HG03280 (cell line): ENCODE data around the gene NDUFA12.

Experiments
- ATAC-seq: cut with Tn5 transposase; IDR thresholded peaks from one replicate; pipeline ENCODE4 v1.9.1; 2021; ENCODE audit warnings: mild to moderate bottlenecking, moderate library complexity; ENCODE audit not compliant: unreplicated experiment

The NDUFA12 gene

DNA sequence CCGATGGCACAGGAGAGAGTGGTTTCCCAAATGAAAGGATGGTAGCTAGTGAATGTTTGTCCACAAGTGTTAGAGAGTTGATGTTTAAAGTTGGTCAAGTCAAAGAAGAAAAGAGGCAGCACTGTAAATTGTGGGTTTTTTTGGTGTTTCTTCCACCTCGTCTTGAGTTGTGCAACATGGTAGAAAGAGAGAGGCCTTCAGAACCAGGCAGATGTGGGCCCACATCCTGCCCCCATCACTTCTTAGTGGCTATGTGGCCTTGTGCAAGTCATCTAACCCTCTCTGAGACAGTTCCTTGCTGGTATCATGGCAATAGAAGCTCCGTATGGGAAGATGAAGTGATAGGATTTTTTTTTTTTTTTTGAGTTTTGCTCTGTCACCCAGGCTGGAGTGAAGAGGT is 60.8 kb downstream of the NDUFA12 start:
- ATAC-seq, result no peak

DNA sequence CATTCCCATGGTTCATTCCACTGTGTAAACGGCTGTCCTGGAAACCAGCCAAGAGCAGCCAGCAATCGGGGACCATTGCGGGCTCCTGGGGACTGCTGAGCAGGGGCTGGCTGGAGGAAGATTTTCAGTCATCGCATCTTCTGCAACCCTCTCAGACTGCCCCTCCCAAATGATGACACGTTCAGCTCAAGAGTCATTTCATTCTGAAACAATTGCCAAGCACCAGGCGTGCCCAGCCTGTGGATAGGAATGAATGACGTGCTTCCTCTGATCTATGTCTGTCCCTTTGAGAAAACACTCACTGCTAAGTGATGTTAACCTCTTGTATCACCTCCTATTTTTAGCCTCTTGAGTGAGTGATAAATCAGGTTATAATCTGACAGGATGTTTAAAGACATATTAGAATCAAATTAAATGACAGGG is 62.0 kb downstream of the NDUFA12 start:
- no peak for ATAC-seq

DNA sequence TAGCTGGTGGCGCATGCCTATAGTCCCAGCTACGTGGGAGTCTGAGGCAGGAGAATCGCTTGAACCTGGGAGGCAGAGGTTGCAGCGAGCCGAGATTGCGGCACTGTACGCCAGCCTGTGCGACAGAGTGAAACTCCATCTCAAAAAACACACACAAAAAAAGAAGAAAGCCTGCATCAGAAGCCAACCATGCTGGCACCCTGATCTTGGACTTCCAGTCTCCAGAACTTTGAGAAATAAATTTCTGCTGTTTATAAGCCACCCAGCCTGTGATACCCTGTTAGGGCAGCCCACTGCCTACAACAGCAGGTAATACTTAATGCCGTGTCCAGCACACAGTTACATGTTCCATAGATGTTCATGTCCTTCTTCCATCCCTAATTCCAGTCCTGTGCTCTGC is 62.7 kb downstream of the NDUFA12 start:
- no peak for ATAC-seq

DNA sequence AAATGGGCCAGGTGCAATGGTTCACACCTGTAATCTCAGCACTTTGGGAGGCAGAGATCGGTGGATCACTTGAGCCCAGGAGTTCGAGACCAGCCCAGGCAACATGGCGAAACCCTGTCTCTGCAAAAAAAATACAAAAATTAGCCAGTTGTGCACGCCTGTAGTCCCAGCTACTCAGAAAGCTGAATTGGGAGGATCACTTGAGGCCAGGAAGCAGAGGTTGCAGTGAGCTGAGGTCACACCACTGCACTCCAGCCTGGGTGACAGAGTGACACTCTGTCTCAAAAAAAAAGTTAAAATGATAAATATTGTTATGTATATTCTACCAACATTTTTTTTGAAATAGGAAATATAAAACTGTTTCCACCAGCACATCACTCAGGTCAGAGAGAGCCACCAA is 64.9 kb downstream of the NDUFA12 start:
- no peak for ATAC-seq

DNA sequence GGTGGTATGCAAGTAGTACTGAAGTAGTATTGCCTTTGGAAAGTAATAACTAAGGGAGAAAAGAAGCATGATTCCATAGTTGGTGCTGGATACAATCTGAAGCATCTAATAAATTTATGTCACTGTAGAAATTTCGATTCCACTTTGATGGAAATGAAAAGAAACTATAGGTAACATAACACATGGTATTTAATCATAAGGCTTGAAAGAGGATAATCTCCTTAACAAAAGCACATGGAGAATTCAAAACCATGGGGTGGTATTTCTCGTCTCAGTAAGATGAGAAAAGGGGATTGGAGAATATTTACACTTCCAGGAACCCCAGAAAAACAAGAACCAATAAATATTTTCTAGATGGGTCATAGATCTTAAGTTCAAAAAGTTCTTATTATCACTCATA is 72.7 kb downstream of the NDUFA12 start:
- no peak for ATAC-seq

DNA sequence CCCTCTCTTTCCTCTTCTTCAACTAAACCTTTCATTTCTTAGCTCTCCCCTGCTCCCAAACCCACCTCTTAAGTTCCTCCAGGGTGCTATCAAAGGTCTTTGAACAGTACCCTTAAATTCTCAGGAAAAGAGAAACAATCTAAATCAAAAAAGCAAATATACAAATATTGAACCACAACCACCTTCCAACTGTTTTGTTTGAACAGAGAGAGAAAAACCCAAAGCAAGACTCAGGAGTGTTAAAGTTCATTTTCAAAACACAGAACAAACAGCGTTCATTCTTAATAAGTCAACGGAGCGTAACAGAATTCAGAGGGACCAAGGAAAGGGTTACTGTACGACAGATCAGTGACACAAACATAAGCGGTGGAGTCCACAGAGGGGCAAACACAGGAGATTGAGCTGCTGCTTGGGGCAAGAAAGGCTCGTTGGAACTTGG is 73.3 kb downstream of the NDUFA12 start:
- no peak for ATAC-seq

DNA sequence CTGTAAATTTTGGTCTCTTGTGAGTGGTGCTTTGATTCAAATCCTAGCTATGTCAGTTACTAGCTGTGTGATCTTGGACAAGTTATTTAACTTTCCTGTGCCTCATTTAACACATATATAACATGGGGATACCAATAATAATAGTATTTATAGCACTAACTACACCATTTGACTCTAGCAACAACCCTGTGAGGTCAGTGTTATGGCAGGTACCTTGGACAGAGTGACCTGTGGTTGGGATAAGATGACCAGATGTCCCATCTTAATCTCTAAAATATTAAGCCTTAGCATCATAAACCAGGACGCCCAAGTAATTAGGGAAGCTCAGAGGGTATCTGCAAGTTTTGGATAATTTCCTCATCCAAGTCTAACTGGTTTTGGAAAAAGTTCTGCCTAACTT is 73.7 kb downstream of the NDUFA12 start:
- ATAC-seq, result no peak

DNA sequence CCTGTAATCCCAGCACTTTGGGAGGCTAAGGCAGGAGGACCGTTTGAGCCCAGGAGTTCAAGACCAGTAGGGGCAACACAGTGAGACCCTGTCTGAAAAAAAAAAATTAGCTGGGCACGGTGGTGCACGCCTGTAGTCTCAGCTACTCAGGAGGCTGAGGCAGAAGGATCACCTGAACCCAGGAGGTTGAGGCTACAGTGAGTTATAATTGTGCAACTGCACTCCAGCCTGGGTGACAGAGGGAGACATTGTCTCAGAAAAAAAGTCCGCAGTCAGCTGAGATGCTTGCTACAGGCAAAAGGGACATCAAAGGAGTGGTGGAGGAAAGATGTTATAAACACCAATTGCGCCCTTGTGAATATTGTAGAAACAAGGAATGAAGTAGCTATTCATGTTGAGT is 77.8 kb downstream of the NDUFA12 start:
- no peak for ATAC-seq

DNA sequence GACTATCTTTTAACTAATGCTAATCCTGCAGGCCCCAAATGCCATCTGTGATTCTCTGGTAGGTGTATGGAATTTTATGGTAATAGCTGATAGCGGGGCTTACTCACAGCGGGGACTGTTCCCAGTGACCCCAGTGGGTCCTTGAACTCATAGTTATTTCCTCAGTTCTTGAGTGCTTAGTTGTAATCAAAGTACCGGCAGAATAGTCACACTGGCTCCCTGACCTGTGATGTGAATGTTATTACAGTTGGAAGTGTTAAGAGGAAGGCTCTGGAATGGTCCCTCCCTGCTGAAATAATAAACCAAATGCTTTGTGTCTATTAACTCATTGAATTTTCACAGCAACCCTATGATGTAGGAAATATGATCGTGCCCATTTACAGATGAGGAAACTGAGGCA is 78.3 kb downstream of the NDUFA12 start:
- no peak for ATAC-seq

DNA sequence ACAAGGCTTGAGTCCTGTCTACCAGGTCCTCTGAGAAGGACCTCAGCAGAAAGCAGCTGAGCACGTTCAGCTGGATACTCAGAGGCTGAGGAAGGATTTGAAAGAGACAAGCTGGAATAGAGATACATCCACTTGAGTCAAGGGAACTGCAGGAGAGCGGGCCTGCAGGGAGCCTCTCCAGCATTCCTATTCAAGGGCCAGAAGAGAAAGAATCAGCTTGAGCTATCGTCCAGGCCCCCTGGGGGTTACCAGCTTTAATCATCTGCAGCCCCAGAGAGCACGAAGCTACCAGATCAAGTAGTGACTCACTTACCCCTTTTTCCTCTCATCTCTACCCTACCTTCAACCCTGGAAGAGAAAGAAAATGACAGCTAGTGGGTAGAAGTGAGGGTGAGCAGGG is 80.9 kb downstream of the NDUFA12 start:
- no peak for ATAC-seq
